HepG2 (cell line): ENCODE results near the gene PRKCE. TPM values are rescaled to one million over a fixed set of nuclear protein-coding genes. Genes with fewer than 3 reads are reported as not detected.

Experiments used
- ATAC-seq: fragments of 200-7000 bp; cut with Tn5 transposase; 3 replicates; pipeline ENCODE4 v1.9.1; 2020; ENCODE audit warnings: mild to moderate bottlenecking, moderate library complexity
- BruUV-seq: library from RNA; stranded (reverse); fragments of 400-500 nt; replicated peaks from 2 replicates; lab custom pipeline; 2021; lab: Mats Ljungman, UMichigan
- CTCF ChIA-PET: fragments of 300-600 bp; formaldehyde crosslinking; extraction: SDS; loops from one replicate; lab custom pipeline; 2021; ENCODE audit warnings: low total read pairs, inconsistent platforms, low intra/inter-chr PET ratio; lab: Yijun Ruan, JAX
- POLR2A ChIA-PET: fragments of 350-600 bp; sonication (Branson Sonifier 250); formaldehyde crosslinking; loops from one replicate; lab custom pipeline; 2020; ENCODE audit warnings: antibody characterized with exemption, inconsistent platforms; lab: Yijun Ruan, JAX
- DNase-seq: peaks from one replicate; pipeline ENCODE4 v3.0.0-alpha.2; 2015; ENCODE audit warnings: low spot score
- FAIRE-seq: peaks from 3 replicates; lab custom pipeline; 2011; peaks lifted over from hg19 to GRCh38; lab: Jason Lieb, UNC
- H2AFZ ChIP-seq: one replicate; pipeline ENCODE4 v1.6.1; 2011; ENCODE audit warnings: low read length, inconsistent platforms
- H3K27ac ChIP-seq: fragments of 300-600 bp; 3 replicates; pipeline ENCODE4 v1.8.0; 2011; ENCODE audit warnings: mixed run types, mild to moderate bottlenecking, mixed read lengths, low read length, inconsistent platforms; ENCODE audit not compliant: insufficient read depth; ENCODE audit errors: extremely low read length
- H3K27me3 ChIP-seq, 2 experiments: fragments of 200-600 bp in 1 of 2; 2 replicates in 1 of 2; 3 replicates in 1 of 2; pipeline versions ENCODE4 v1.6.0 to v1.8.0; 2011; ENCODE audit warnings: low read length in 2 of 2, mild to moderate bottlenecking in 2 of 2, moderate library complexity in 2 of 2, inconsistent platforms in 1 of 2; ENCODE audit not compliant: insufficient read depth in 2 of 2, control insufficient read depth in 1 of 2
- H3K36me3 ChIP-seq, 2 experiments: fragments of 200-600 bp in 1 of 2; replicated peaks in 1 of 2; 2 replicates in 1 of 2; 3 replicates in 1 of 2; pipeline versions ENCODE4 v1.5.1 to v1.8.0; 2011; ENCODE audit warnings: low read length in 2 of 2, inconsistent platforms in 1 of 2; ENCODE audit not compliant: insufficient read depth in 2 of 2, control insufficient read depth in 1 of 2
- H3K4me1 ChIP-seq: 2 replicates; pipeline ENCODE4 v1.5.1; 2012; ENCODE audit warnings: low read length, inconsistent platforms; ENCODE audit not compliant: insufficient read depth
- H3K4me2 ChIP-seq: 2 replicates; pipeline ENCODE4 v1.6.0; 2011; ENCODE audit warnings: low read depth, low read length, inconsistent platforms
- H3K4me3 ChIP-seq, 3 experiments: fragments of 200-600 bp in 1 of 3; sonication (generic), shearing (Covaris generic) in 1 of 3; replicated peaks in 1 of 3; 2 replicates each; pipeline ENCODE4 v1.5.1; 2011 to 2016; ENCODE audit warnings: low read length in 3 of 3, inconsistent platforms in 2 of 3, low read depth in 2 of 3, mild to moderate bottlenecking in 2 of 3, control low read depth in 1 of 3, mixed read lengths in 1 of 3; ENCODE audit not compliant: insufficient read depth in 1 of 3
- H3K79me2 ChIP-seq: one replicate; pipeline ENCODE4 v1.6.1; 2011; ENCODE audit warnings: low read length, inconsistent platforms; ENCODE audit not compliant: insufficient read depth
- H3K9ac ChIP-seq: 2 replicates; pipeline ENCODE4 v1.6.0; 2011; ENCODE audit warnings: mild to moderate bottlenecking, low read depth, low read length, inconsistent platforms; ENCODE audit not compliant: insufficient read depth
- H3K9me3 ChIP-seq: 2 replicates; pipeline ENCODE4 v1.5.1; 2012; ENCODE audit warnings: mild to moderate bottlenecking, low read length
- H4K20me1 ChIP-seq: 2 replicates; pipeline ENCODE4 v1.6.0; 2011; ENCODE audit warnings: inconsistent platforms, mild to moderate bottlenecking, low read length, moderate library complexity; ENCODE audit not compliant: insufficient read depth
- KDM6A ChIP-seq: IDR thresholded peaks from 2 replicates; pipeline ENCODE4 v1.6.1; 2016; ENCODE audit warnings: low read depth
- MAFF ChIP-seq: IDR thresholded peaks from 2 replicates; pipeline ENCODE4 v1.6.1; 2011; ENCODE audit warnings: low read depth, low read length, improper control_type of control experiment
- MAFK ChIP-seq, 2 experiments: IDR thresholded peaks in 1 of 2; conservative IDR thresholded peaks in 1 of 2; 2 replicates each; pipeline ENCODE4 v1.6.1; 2011; ENCODE audit warnings: improper control_type of control experiment in 2 of 2, low read length in 2 of 2
- MEIS1 ChIP-seq: sonication (generic); formaldehyde crosslinking; IDR thresholded peaks from 2 replicates; pipeline ENCODE4 v1.9.0; 2021; ENCODE audit warnings: mild to moderate bottlenecking, missing genetic modification reagents, moderate library complexity, borderline replicate concordance
- PAX8 ChIP-seq: sonication (generic); formaldehyde crosslinking; IDR thresholded peaks from 2 replicates; pipeline ENCODE4 v1.8.0; 2022; ENCODE audit warnings: mild to moderate bottlenecking, missing genetic modification reagents, borderline replicate concordance
- SOX13 ChIP-seq, 3 experiments: fragments of 450-650 bp in 1 of 3; sonication (generic) in 1 of 3; formaldehyde crosslinking in 1 of 3; IDR thresholded peaks in 2 of 3; conservative IDR thresholded peaks in 1 of 3; 2 replicates each; pipeline versions ENCODE4 v1.5.0 to v1.6.1; 2016 to 2020; ENCODE audit warnings: antibody characterized with exemption in 1 of 3, mild to moderate bottlenecking in 1 of 3, missing compliant biosample characterization in 1 of 3, missing genetic modification reagents in 1 of 3, moderate library complexity in 1 of 3
- SRSF1 ChIP-seq: fragments of 200-400 bp; formaldehyde crosslinking; optimal IDR thresholded peaks from 2 replicates; pipeline ENCODE3; 2017; ENCODE audit warnings: mild to moderate bottlenecking, low read depth, low read length, moderate library complexity
- TEAD3 ChIP-seq: optimal IDR thresholded peaks from 2 replicates; pipeline ENCODE3; 2016; ENCODE audit warnings: borderline replicate concordance
- ZNF3 ChIP-seq: IDR thresholded peaks from 2 replicates; pipeline ENCODE4 v1.7.0; 2017; ENCODE audit warnings: inconsistent platforms
- ZNF34 ChIP-seq: sonication (generic); formaldehyde crosslinking; IDR thresholded peaks from 2 replicates; pipeline ENCODE4 v1.4.0; 2020; ENCODE audit warnings: mild to moderate bottlenecking, missing genetic modification reagents, borderline replicate concordance
- ZNF552 ChIP-seq: sonication (generic); formaldehyde crosslinking; IDR thresholded peaks from 2 replicates; pipeline ENCODE4 v1.9.0; 2022; ENCODE audit warnings: missing genetic modification reagents, mild to moderate bottlenecking, borderline replicate concordance
- ZNF607 ChIP-seq: sonication (generic); formaldehyde crosslinking; IDR thresholded peaks from 2 replicates; pipeline ENCODE4 v1.5.1; 2020; ENCODE audit warnings: missing genetic modification reagents, mild to moderate bottlenecking, borderline replicate concordance
- WGBS: methylation state at CpG from one replicate; pipeline ENCODE4 v1.1.6; 2017; ENCODE audit warnings: low lambda C conversion rate; 5-methylcytosine and 5-hydroxymethylcytosine counted together
- in situ Hi-C: cut with HindIII; loops from 2 replicates; pipeline ENCODE4 v1.10.0; 2017; ENCODE audit warnings: low pct_unique_long_range_greater_than_20kb; ENCODE audit not compliant: extremely low pct_ligation_motif_present
- intact Hi-C: fragments of 100-400 bp; cut with micrococcal nuclease; formaldehyde crosslinking; loops from one replicate; pipeline ENCODE4 v1.10.0; 2022; ENCODE audit not compliant: unreplicated experiment
- polyA plus RNA-seq, 8 experiments: library from polyadenylated mRNA; depleted of rRNA in 3 of 8; stranded (reverse) in 7 of 8; unstranded in 1 of 8; fragments of >200 nt; fragmentation: Illumina TruSeq in 4 of 8; extraction: Trizol in 4 of 8; gene quantifications; 2 replicates each; pipeline versions ENCODE4 v1.2.1 to v1.2.3, GENCODE V29; 2011 to 2016; ENCODE audit warnings: low read depth in 4 of 8, missing spikeins in 1 of 8, mixed read lengths in 1 of 8; ENCODE audit not compliant: insufficient read depth in 1 of 8
- total RNA-seq, 5 experiments: library from RNA; depleted of rRNA; stranded (reverse); fragments of >200 nt; fragmentation: Illumina TruSeq; extraction: Trizol; gene quantifications; 2 replicates each; pipeline ENCODE4 v1.2.3, GENCODE V29; 2016; ENCODE audit warnings: low read depth in 1 of 5
- TF ChIP-seq, protein P1 (sequence below): sonication (generic); formaldehyde crosslinking; IDR thresholded peaks from 2 replicates; pipeline ENCODE4 v1.4.0; 2020; ENCODE audit warnings: low read depth, mild to moderate bottlenecking, missing genetic modification reagents
- TF ChIP-seq, protein P2 (sequence below): sonication (generic); formaldehyde crosslinking; IDR thresholded peaks from 2 replicates; pipeline ENCODE4 v1.9.0; 2021; ENCODE audit warnings: missing genetic modification reagents, mild to moderate bottlenecking, borderline replicate concordance

Gene PRKCE
- total and polyA plus RNA-seq, 2 of the 13 experiments (the other 11 are each of a cell fraction or from before 2014, with no cell fraction given) = 1.0 to 3.9 TPM

DNA sequence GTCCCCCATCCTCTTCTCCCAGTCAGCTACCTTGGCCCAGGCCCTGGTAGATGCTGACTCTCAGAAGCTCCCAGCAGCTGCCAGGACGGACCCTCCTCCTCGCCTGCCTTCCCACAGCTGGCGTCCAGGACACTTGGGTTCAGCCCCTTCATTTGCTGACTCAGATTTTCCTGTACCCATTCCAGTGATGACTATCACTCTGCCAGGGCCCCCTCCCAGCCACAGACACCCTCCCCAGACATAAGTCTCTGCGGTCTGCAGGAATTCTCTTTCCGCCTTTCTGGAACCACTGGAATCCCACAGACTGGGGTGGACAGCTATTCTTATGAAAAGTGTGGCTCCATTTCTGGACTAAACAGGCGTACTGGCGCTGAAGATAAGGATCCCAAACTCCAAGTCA, 385.5 kb downstream of the PRKCE start:
- no peak for TF ChIP-seq ZNF34 (CRISPR knock-in tag)
- TF ChIP-seq PAX8 (CRISPR knock-in tag) = no peak
- TF ChIP-seq MAFF = peak; percentile 62
- TF ChIP-seq ZNF3 = no peak
- TF ChIP-seq SOX13 (IDR thresholded peaks at IDR 0.05) = no peak
- TF ChIP-seq SOX13 (CRISPR knock-in tag; conservative IDR thresholded peaks at IDR 0.05 in 1 of 2, IDR thresholded peaks at IDR 0.05 in 1 of 2) = no peak
- TF ChIP-seq KDM6A = no peak
- no peak for TF ChIP-seq TEAD3 (CRISPR knock-in tag)
- TF ChIP-seq ZNF607 (CRISPR knock-in tag) = no peak
- peak; percentile 50 to 83 for TF ChIP-seq MAFK (conservative IDR thresholded peaks at IDR 0.05 in 1 of 2, IDR thresholded peaks at IDR 0.05 in 1 of 2; ENCODE audit: low read length in 2 of 2)
- TF ChIP-seq, protein P1, sequence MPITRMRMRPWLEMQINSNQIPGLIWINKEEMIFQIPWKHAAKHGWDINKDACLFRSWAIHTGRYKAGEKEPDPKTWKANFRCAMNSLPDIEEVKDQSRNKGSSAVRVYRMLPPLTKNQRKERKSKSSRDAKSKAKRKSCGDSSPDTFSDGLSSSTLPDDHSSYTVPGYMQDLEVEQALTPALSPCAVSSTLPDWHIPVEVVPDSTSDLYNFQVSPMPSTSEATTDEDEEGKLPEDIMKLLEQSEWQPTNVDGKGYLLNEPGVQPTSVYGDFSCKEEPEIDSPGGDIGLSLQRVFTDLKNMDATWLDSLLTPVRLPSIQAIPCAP = no peak
- no peak for TF ChIP-seq ZNF552 (CRISPR knock-in tag)
- no peak for TF ChIP-seq SRSF1
- TF ChIP-seq, protein P2, sequence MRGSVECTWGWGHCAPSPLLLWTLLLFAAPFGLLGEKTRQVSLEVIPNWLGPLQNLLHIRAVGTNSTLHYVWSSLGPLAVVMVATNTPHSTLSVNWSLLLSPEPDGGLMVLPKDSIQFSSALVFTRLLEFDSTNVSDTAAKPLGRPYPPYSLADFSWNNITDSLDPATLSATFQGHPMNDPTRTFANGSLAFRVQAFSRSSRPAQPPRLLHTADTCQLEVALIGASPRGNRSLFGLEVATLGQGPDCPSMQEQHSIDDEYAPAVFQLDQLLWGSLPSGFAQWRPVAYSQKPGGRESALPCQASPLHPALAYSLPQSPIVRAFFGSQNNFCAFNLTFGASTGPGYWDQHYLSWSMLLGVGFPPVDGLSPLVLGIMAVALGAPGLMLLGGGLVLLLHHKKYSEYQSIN (CRISPR knock-in tag) = no peak
- no peak for TF ChIP-seq MEIS1 (CRISPR knock-in tag)
- no peaks in the 10 kb centered on the region for H3K27me3 ChIP-seq
- ChIA-PET POLR2A (no interaction called here), CTCF (no interaction called here)
- H3K79me2 ChIP-seq = no peaks in the 10 kb centered on the region
- H3K27ac ChIP-seq = no peak overlapping the region
- DNase-seq (no peak), FAIRE-seq (no peak), ATAC-seq (no peak)
- no peaks in the 10 kb centered on the region for H4K20me1 ChIP-seq
- H2AFZ ChIP-seq = no peak overlapping the region
- WGBS = 92% methylated on average over 7 of the region's 7 CpGs
- in situ Hi-C loops (no loop called here), intact Hi-C loops (no loop called here)
- BruUV-seq = no TSS peak
- no peaks in the 10 kb centered on the region for H3K9me3 ChIP-seq
- peaks cover 75% of the 10 kb centered on the region for H3K4me1 ChIP-seq
- H3K36me3 ChIP-seq = no peaks in the 10 kb centered on the region
- H3K4me2 ChIP-seq = no peak overlapping the region
- no peak overlapping the region for H3K9ac ChIP-seq
- no peak overlapping the region for H3K4me3 ChIP-seq
